Measurements from ENCODE around the gene TMEM120A.

The TMEM120A gene

DNA sequence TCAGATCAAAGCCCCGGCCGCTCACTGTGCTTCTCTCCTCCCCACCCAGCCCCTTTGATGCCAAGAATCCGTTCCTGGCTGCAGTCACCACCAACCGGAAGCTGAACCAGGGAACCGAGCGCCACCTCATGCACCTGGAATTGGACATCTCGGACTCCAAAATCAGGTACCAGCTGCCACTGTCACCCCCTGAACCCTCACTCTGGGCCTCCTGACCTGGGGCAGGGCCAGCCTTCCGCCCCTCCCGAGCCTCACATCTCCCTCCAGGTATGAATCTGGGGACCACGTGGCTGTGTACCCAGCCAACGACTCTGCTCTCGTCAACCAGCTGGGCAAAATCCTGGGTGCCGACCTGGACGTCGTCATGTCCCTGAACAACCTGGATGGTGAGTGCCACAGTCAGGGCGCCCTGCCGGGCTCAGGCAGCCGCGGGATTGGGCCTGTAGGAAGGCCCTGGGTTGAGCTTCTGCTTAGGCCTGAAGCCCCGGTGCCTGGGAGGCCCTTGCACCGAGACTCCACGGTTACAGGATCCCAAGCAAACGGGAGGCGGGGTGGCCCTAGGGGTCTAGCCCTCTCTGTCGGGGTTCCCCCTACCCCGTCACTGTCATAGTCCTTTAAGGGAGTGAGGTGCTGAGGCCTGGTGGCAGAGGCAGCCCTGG, 10.8 kb downstream of the TMEM120A start:
- Histone ChIP-seq H3K27ac (no peak overlapping the region), H3K4me3 (no peak overlapping the region)
- no peak for DNase-seq (ENCODE audit: low spot score)
- no peak for TF ChIP-seq CTCF (IDR thresholded peaks at IDR 0.05)

- no peak for TF ChIP-seq CTCF (IDR thresholded peaks at IDR 0.05)
- no peak for DNase-seq (ENCODE audit: low spot score)
- Histone ChIP-seq H3K27ac (no peak overlapping the region), H3K4me3 (no peak overlapping the region)
These were observed 11.9 kb downstream of the TMEM120A start for GRCh38 chr7:75982306-75983064.

DNA sequence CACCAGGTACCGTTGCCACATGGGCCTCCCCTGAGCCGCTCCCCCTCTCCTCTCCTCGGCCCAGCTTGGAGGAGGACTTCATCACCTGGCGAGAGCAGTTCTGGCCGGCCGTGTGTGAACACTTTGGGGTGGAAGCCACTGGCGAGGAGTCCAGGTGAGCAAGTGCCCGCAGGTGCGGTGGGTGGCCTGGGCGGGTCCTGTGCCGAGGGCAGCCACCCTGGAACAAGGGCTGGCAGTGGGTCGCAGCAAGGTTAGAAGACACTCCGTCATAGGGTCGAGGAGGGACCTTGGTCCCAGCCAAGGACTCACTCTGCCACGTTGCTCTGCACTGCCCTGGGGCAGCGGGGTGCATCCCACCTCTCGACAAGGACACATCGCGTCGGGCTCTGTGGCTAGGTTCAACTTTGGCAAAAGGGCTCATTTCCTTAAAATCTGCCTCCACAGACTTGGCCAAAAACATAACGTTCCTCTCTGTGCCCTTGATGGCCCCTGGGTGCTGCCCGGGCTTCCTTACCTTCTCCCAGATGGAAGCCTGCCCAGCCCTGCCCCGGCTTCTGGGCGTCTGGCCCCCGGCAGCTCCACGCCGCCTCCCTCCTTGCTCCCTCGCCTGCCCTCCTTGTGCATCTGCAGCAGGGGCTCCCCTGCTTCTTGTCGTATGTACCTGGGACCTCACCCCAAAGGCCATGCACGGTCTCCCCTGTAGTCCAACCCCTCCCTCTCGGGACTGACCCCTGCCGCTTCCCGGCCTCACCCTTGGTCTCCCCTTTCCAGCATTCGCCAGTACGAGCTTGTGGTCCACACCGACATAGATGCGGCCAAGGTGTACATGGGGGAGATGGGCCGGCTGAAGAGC, 12.7 kb downstream of the TMEM120A start:
- H3K27ac ChIP-seq: no peak overlapping the region
- no peak for TF ChIP-seq CTCF (IDR thresholded peaks at IDR 0.05)
- H3K4me3 ChIP-seq: no peak overlapping the region
- no peak for DNase-seq (ENCODE audit: low spot score)

- Histone ChIP-seq H3K4me3 (no peak overlapping the region), H3K27ac (no peak overlapping the region)
- no peak for DNase-seq (ENCODE audit: low spot score)
- no peak for TF ChIP-seq CTCF (IDR thresholded peaks at IDR 0.05)
These were observed 13.3 kb downstream of the TMEM120A start for GRCh38 chr7:75981203-75981452.

DNA sequence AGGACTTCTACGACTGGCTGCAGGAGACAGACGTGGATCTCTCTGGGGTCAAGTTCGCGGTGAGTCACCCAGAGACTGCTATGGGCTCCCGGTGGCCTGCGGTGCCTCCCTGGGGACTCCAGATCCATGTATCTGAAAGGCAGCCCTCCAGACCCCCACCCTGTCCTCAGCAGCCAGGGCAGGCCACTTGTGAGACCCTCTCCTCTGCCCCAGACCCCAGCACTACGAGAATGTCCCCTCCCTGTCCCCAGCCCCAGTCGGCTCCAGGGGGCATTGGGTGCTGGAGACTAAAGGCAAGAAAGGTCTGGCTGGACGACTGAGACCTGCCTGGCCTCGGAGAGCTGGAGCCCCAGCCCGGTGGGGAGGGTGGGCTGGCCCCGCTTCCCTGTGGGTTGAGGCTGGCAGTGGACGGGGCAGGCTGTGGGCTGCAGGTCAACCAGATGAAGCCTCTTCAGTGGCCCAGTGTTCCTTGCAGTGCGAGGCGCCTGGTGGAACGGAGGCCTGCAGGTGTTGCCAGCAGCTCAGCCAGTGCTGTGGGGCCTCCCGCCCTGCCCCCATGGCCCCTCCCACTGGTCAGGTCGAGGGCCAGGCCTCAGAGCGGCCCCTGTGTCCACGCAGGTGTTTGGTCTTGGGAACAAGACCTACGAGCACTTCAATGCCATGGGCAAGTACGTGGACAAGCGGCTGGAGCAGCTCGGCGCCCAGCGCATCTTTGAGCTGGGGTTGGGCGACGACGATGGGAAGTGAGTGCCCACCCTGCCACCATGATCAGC, 13.8 kb downstream of the TMEM120A start:
- Histone ChIP-seq H3K27ac (peak overlapping the region in 1 of 2 donors; percentile 12), H3K4me3 (no peak overlapping the region)
- DNase-seq (ENCODE audit: low spot score): no peak

More for the DNA sequence above, 13.8 kb downstream of the TMEM120A start:
- no peak for TF ChIP-seq CTCF (IDR thresholded peaks at IDR 0.05)
